Stimulated activated CD4-positive, alpha-beta T cell treated with anti-CD3 and anti-CD28 coated beads, Interleukin-4, amount 100 ng/mL, for 48 hours (primary cell): ENCODE measurements around the gene CALD1.

ENCODE experiments used
- DNase-seq, 2 donors: peaks; one replicate each; pipeline ENCODE4 v3.0.0-alpha.2; 2020; ENCODE audit warnings: low read depth in 2 of 2

CALD1 gene

DNA sequence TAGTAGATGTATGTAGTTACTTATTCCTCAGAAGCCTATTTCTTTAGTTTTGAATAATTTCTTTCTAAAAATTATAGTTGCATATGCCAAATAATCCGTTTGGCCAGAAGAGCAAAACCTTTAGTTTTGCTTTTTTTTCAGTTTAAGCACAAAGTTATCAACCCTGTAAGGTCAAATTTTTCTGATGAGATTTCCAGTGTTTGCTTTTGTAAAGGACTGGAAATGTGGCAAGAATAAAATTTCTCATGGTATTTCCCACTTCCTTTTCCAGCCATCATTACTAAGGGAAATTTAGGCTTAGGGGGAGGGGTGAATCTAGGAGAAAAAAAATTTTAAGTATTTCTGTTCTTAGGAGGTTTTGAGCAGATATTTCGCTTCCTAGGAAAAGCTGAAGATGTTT is 7.6 kb downstream of the CALD1 start:
- DNase-seq = no peak

GRCh38 chr7:134787720-134788119 is 8.3 kb downstream of the CALD1 start:
- no peak for DNase-seq

- DNase-seq = no peak
Measured at GRCh38 chr7:134788191-134788590, 8.8 kb downstream of the CALD1 start.

DNA sequence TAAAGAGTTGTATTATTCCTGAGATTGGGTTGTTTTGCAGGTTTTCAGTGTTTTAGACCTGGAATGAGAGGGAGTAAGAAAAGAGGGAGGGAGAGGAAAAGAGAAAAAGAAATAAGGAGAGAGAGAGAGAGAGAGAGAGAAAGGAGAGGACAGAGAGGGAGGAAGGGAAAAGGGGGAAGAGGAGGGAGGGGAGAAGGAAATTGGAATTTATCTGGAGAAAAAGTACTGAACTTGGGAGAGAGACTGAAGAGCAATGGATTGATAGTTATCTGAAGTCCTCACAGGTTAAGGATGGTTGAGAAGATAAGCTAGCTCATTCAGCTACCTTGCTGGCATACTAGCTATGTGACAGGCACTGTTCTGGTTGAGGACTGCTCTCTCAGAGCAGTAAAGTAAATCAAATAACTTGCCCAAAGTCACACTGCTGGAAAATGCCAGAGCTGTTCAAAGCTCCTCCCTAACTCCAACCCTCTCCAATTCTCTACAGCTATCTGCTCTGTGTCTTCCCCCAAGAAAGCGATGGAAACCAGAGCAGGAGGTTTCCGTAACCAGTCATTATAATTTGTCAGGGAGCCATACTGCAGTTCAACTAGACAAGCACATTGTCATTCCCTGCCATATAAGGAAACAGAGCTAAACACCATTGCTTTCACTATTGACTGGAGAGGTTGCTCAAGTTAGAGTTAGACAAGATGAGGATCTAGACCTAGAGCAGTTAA is 10.7 kb downstream of the CALD1 start:
- no peak for DNase-seq

DNA sequence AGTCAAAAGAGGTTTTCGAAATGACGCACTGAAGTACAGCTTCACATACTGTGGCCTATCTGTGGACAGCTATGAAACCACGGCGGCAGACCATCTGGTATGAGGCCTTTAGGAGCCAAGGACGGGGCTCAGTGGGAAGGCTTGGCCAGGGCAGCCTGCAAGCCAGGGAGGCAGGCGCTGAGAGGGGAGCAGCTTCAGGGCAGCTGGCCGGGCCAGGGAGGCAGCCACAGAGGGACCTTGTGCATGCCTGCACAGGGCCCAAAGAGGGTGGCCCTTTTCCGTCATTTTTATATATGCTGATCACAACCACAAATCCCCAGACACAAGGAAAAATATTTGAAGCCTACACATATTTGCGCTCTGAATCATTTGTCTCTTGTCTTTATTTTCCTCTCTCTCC is 13.5 kb downstream of the CALD1 start:
- no peak for DNase-seq

- no peak for DNase-seq
Measured at GRCh38 chr7:134795231-134795630, 15.8 kb downstream of the CALD1 start.

DNA sequence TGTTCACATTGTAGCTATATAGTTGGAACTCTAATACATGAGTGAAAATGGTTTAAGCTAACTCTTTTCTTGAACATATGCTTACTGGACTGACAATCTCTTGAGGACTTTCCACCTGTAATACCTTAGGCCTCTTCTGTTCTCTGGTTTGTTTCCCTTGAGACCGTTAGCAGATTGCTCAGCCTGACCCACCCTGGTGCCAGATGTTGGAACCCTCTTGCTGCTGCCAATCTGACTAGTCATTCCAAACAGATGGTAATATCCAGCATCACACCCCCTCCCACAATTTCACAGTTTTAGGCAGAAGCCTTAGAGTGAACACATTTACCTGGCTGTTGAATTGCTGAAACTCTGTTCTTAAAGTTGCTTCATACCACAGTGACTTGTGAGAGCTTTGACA is 18.7 kb downstream of the CALD1 start:
- no peak for DNase-seq

DNA sequence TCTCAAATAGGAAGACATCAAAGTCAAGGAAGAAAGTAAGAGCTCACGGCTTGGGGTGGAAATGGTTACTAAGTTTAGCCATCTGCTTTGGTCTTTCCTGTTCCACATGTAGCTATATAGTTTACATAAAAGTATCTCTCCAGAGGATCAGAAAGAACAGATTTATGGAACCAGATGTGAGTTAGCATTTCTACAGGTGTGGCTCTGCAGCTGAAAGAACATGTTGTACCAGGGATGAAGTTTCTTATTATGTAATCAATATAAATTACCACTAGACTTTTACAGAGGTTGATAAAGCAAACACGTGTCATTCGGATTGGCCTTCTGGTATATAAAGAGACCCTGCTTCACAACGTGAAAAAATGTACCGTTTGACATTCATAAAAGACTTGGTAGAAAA is 19.9 kb downstream of the CALD1 start:
- DNase-seq = no peak

DNA sequence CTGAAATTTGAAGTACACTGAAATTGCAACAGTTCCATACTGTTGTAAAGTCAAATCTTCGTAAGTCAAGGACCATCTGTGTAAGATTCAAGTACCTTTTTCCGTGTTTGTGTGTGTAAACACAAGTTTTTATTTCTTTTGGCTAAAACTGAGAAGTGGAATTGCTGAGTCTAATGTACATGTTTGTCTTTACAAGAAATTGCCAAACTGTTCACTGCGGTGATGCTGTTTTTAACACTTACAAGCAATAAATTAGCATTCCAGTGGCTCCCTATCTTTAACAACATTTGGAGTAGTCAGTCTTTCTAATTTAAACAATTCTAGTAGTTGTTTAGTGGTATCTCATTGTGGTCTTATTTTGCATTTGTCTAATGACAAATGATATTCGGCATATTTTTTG is 23.3 kb downstream of the CALD1 start:
- DNase-seq = no peak

DNA sequence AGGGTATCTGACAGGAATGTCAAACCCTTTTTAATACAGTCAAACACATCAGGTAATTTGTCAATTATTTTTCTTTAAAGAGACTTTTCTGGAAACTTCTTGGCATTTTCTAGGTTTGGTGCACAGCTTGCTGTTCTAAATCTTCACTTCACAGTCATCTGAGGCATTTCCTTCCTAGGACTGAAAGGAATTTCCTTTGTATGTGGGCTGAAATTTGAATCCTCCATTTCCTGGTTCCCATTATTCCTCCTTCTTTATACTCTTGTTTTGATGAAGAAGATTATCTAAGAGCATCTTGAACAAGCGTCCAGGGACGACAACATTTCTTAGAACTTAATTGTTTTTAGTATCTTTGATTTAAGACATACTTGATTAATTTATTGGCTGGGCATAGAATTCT is 24.9 kb downstream of the CALD1 start:
- DNase-seq = no peak

- DNase-seq = no peak
Measured at GRCh38 chr7:134804854-134805253, 25.4 kb downstream of the CALD1 start.

DNA sequence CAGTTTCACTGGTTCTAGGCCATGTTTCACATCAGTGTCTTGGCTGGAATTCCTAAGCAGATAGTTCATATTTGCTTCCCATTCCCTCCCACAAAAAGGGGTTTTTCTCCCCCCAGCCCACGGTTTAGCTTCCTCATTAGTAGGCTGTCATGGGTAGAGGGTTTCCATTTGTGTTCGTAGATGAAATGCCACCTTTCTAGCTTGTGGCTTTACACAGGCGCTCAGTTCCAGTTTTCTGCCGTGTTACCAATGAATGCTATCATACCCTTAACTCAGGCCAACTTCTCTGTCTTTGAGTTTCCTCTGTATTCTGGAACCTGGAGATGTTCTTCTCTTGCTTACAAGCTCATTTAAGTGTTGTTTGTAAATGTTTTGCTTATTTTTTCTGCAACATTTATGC is 26.8 kb downstream of the CALD1 start:
- no peak for DNase-seq

GRCh38 chr7:134809616-134810015 is 30.2 kb downstream of the CALD1 start:
- no peak for DNase-seq

GRCh38 chr7:134811765-134812164 is 32.3 kb downstream of the CALD1 start:
- DNase-seq = no peak

DNA sequence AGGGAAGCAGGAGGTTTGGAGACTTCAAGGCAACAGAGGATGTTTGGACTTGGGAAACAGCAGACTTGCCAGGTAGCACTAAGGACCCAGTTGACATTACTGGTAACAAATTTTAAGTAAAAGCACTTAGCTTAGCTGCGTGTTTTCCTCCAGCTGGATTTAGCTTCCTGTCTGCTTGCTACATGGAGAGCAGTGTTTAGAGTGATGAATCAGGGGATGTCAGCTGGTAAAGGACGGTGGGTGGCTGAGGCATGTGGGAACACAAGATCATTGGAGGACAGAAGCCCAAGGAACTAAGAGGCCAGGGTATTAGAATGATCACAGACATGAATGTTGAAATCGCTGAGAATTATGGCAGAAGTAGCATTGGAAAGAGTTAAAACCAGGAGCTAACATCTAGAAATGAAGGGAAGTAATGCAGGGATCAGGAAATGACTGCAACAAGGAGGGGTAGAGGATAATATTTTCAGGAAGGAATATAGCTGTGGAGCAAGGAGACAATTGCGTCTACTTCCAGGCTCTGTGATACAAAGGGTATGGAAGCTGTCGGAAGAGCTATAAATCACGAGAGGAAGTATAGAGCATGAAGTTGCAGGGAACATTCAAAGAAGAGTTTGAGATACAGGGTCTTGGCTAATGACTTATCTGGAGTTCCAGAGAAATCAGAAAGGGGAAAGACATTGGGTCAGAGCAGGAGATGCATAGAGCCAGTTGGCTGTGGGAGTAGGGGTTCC is 34.4 kb downstream of the CALD1 start:
- DNase-seq = no peak

DNA sequence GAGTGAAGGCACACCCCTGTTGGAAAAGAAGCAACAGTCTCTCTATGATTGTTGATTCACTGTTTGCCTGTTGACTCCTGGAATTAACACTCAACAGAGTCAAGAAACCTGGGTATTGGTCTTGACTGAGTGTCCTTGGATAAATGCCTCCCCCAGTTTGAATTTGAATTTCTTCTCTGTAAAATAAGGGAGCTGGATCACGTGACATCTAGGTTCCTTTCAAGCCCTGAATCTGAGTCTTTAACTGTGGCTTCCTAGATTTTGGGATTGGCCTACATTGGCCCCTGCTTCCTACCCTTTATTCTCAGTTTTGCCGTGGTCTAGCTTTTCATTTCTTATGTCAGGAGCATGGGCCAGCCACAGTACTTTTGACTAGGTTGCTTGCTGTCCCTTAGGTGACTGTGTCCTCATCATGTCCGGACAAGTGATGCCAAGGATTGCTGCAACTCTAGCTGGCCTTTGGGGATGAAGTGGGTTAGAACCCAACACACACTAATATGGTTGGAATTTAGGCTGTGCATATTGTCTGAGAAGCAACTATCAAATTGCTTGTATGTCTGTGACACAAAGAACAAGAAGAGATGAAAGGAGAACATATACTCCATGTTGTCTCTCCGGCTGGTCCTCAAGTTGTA is 35.4 kb downstream of the CALD1 start:
- DNase-seq = no peak

- DNase-seq = no peak
Measured at GRCh38 chr7:134818613-134819345, 39.3 kb downstream of the CALD1 start.

- DNase-seq = no peak
Measured at GRCh38 chr7:134819401-134819800, 40.0 kb downstream of the CALD1 start.

- no peak for DNase-seq
Measured at GRCh38 chr7:134820295-134820694, 40.9 kb downstream of the CALD1 start.

DNA sequence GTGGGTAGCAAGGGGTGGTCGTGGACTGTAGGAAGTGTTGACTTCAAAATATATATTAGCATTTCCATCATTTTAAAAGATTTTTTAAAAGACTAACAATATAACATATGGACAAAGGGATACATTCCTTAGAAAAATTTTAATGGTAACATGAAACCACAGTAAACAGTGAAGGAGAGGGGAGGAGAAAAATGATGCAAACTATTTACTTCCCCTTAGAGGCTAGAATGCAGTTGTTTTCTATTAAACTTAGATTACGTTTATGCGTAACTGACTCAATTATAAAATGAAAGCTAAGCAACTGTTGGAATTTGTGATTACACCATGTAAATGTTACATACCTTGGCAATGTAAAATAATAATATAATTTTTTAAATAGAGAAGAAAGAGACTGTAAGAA is 41.3 kb downstream of the CALD1 start:
- DNase-seq = no peak

- no peak for DNase-seq
Measured at GRCh38 chr7:134823400-134823799, 44.0 kb downstream of the CALD1 start.

DNA sequence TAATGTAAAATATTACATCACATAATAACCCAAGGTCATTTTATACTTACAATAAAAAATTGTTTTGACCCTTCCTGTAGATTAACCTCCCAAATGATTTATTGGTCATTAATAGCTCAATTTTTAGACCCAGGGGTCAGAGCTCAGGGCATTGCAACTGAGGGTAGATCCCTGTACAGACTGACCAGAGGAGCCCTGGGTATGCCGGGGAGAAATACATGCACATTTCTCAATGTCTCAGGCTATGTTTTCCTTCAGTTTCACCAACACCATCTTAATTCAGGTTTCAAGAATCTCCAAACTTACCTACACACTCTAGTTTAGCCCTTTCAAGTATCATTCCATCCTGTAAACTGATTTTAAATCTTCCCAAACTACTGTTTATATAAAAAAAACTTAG is 46.2 kb downstream of the CALD1 start:
- DNase-seq = no peak
